CD4-positive, alpha-beta T cell treated with Interferon alpha-2 for 1 hour (primary cell): ENCODE measurements around the gene ITPR3.

Experiments used
- DNase-seq, 2 donors: peaks; one replicate each; pipeline ENCODE4 v3.0.0-alpha.2; 2020 to 2022

Gene ITPR3

DNA sequence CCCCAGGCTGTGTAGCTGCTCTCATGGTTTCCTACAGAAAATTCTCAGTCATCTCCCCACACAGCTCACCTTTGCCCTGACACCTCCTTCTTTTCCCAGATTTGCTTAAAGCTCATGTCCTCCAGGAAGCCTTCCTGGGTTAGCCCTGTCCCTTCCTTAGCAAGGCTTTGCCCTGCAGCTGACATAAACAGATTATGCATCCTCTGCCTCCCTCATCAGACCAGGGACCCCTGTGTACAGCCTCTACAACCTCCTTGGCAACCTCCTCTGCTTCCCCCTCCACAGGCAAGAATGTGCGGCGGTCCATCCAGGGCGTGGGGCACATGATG is 50.6 kb downstream of the ITPR3 start:
- DNase-seq: no peak

DNA sequence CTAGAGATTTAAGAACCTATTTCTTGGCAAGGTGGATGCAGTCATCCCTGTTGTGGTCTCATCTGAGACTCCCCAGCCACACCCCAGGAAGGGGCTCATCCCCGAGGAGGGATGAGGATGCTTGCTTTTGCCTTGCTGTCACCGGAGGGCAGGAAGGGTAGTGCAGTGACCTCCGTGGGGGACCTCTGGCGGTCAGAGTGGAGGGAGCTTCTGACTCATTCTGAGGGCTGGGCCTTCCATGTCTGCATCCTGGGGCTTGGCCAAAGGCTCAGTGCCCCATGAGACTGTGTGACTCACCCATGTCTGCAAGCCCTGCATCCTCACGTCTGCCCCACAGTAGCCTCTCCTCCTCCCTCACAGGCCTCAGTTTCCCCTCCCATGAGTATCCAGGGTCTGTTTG is 51.7 kb downstream of the ITPR3 start:
- DNase-seq: no peak

DNA sequence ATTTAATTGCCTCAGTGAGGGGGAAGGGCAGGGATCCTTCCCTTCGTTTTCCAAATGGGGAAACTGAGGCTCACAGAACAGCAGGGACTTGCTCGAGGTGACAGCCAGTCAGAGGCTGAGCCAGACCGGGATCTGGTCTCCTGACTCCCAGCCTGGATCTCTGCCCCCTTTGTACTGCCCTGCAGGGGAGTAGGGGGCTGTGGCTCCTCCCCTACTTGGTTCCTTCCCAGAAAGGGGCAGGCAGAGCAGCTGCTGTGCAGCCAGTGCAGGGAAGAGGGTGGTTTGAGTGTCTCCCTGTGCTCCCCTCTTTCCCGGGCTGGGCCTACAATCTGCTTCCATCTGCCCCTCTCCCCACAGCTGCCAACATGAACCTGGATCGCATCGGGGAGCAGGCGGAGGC is 52.7 kb downstream of the ITPR3 start:
- DNase-seq: no peak

DNA sequence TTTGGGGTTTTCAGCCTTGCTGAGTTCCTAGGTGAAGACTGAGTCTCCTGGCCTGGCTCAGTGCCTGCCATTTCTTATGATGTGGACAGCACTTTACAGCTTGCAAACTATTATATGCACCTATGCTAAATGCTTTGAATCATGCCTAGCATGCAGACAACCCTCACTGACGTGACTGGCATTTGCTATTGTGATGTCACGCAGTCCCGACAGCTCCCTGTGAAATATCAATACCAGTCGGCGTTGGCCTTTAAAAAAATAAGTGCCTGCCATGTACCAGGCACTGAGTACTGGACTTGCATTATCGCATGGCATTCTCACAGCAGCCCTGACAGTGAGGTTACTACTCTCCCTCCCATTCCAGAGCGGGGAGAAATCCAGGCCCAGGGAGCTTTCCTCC is 54.8 kb downstream of the ITPR3 start:
- no peak for DNase-seq

DNA sequence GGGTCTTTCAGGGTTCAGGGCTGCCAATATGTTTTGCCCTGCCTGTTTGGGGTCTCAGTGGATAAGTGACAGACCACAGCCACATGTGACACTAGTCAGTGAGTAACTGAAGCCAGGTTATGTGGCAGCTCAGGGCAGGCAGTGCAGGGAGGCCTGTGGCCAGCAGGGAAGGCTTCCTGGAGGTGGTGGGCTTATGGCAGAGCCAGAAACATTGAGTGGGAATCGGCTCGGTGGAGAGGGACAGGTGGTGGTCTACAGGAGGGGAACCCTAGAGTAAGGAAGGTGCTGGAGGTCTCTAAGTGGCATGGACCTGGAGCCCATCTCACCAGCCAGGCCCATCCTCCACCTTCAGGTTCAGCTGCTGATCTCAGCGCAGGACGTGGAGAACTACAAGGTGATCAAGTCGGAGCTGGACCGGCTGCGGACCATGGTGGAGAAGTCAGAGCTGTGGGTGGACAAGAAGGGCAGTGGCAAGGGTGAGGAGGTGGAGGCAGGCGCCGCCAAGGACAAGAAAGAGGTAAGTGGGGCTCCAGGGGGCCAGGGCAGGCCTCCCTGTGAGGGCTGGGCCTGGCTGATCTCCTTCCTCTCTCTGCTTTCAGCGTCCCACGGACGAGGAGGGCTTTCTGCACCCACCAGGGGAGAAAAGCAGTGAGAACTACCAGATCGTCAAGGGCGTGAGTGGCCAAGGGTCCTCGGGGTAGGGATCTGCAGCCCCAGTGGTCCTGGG is 55.5 kb downstream of the ITPR3 start:
- no peak for DNase-seq

DNA sequence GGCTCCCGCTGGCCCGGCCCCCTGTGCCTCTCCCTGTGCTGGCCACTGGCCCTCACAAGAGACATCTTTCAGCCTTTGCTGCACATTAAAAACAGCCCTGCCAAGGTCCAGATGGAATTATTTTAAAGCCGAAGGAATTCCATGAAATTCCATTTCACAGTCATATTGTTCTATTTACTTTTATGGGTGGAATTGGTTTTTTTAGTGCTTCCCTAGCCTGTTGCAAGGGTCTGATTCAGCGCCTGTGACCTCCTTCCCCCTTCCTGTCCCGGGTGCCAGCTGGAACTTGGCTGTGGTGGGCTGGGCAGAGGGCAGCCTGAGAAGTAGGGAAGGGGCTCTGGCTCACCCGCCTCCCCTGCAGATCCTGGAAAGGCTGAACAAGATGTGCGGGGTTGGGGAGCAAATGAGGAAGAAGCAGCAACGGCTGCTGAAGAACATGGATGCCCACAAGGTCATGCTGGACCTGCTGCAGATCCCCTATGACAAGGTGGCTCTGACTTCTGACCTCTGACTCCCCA is 56.1 kb downstream of the ITPR3 start:
- DNase-seq: no peak

DNA sequence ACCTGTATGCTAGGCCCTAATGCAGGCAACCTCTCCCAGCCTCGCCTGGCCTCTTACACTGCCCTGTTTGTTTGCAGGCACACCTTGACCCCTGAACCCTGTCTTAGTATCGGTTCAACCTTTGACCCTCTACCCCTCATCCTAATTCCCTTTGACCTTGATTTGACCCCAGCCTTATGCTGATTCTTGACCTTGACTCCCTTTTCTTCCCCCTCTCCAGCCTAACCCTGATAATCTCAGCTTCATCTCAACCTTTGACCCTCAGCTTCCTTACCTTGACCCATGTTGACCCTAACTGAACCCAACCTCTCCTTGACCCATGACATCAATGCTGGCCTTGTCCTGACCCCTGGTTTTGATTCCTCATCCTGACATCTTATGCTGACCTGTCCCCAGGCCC is 56.6 kb downstream of the ITPR3 start:
- DNase-seq: no peak

DNA sequence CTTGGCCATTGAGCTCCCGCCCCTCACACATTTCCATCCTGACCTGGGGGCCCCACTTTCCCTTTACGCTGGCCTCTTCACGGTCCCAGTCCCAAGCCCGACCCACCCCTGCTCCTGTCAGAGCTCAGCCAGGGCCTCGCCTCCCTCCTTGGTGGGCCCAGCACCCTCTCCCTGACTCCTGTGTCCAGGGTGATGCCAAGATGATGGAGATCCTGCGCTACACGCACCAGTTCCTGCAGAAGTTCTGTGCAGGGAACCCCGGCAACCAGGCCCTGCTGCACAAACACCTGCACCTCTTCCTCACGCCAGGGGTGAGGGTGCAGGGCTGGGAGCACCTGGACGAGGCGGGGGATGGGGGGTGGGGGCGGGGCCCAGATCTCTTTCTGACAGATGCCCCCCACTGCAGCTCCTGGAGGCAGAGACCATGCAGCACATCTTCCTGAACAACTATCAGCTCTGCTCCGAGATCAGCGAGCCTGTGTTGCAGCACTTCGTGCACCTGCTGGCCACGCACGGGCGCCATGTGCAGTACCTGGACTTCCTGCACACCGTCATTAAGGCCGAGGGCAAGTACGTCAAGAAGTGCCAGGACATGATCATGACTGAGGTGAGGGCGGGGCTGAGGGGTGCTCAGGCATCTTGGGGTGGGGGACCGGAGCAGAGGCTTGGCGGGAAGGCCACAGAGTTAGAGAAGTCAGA is 57.3 kb downstream of the ITPR3 start:
- DNase-seq: no peak

DNA sequence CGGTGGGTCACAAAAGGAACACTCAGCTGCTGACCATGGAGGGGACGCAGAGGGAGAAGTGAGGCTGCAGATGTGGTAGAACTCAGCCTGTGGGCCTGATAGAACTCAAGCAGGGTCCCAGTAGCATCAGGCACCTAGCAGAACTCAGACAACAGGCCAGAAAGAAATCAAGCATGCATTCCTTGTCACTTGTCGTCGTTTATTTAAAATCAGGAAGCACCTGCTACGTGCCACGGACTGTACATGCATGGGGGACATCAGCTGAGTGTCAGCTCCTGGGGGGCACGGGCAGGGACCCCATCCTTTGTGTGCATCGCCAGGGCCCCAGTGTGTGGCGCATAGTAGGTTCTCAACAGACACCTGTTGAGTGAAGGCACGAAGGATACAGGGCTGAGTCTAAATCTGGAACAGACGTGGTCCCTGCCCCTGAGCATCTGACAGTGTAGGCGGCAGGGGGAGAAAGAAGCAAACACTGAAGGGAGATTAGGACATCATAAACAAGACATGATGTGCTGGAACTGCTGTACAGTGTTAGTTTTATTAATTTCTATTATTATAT is 57.9 kb downstream of the ITPR3 start:
- DNase-seq: no peak

DNA sequence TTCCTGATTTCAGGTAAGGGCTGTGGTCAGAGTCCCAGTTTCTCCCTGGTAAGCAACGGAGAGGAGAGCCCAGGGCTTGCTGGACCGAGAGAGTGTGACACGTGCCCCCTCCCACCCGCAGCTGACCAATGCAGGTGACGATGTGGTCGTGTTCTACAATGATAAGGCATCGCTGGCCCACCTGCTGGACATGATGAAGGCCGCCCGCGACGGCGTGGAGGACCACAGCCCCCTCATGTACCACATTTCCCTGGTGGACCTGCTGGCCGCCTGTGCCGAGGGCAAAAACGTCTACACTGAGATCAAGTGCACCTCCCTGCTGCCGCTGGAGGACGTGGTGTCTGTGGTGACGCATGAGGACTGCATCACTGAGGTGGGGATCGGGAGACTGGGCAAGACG is 58.6 kb downstream of the ITPR3 start:
- no peak for DNase-seq

DNA sequence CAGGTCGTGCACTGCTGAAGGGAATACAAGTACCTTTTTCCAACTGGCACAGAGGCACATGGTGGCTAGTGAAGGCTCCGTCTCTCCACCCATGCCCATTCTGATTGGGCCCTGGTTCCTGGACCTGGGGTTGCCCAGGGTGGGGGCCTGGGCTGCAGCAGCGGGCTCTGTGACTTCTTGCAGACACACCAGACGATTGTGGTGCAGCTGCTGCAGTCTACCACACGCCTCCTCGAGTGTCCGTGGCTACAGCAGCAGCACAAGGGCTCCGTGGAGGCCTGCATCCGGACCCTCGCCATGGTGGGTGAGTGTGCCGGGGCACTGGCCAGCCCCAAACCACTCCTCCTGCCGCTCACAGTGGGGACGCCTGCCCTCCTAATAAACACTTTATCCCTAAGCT is 61.2 kb downstream of the ITPR3 start:
- DNase-seq: no peak

DNA sequence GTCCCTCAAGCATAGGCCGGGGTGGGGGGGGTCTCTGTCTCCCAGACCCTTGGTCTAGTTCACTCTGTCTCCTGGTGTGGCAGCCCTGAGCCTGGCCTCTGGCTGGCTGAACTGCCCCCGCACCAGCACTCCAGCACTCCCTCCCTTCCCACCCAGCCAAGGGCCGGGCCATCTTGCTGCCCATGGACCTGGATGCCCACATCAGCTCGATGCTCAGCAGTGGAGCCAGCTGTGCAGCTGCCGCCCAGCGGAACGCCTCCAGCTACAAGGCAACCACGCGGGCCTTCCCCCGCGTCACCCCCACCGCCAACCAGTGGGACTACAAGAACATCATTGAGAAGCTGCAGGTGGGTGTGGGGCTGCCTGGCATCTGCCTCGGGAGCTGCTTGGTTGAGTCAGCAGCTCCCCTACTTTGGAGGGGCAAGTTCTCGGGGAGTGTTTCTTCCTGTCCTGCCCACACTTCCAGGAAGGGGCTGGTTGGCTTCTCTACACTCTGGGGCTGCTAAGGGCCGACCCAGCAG is 62.0 kb downstream of the ITPR3 start:
- DNase-seq: peak in 1 of 2 donors; percentile 41

DNA sequence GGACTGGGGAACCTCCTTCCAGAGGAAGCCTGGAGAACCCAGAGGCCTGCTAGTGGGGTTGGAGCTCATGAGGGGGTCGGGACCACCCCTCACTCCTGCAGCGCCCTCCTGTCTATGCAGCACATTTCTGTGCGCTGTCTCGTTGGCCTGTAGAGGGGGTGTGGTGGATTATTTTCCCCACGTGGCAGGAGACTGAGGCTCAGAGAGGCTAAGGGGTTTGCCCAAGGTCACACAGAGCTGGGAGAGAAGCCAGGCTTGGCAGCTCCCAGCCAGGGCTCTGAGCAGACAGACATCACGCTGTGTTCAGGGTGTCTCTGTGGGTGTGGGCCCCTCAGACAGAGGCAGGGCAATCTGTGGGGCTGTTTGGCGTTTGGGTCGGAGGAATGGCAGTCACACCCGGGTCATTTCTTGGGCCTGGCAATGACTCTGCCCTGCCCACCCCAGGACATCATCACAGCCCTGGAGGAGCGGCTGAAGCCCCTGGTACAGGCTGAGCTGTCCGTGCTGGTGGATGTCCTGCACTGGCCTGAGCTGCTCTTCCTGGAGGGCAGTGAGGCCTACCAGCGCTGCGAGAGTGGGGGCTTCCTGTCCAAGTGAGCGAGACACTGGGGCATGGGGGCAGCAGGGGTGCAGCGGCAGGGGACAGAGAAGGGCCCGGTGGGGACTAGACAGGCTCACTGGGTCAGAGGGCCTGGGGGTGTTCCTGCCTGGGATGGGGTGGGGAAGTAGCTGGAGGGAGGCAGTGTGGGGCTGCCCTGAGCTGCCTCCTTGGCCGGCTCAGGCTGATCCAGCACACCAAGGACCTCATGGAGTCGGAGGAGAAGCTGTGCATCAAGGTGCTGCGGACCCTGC is 62.7 kb downstream of the ITPR3 start:
- DNase-seq: no peak

DNA sequence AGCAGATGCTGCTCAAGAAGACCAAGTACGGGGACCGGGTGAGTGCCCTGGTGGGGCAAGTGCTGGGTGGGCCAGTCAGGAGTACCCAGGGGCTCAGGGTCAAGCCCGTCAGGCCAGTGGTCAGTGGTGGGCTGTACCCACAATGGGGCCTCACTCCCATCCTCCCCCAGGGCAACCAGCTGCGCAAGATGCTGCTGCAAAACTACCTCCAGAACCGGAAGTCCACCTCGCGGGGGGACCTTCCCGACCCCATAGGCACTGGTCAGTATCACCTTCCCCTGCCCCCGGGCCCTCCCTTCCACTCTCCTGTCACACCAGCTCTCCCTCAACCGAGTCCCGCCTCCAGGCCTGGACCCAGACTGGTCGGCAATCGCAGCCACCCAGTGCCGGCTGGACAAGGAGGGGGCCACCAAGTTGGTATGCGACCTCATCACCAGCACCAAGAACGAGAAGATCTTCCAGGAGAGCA is 63.3 kb downstream of the ITPR3 start:
- DNase-seq: no peak

DNA sequence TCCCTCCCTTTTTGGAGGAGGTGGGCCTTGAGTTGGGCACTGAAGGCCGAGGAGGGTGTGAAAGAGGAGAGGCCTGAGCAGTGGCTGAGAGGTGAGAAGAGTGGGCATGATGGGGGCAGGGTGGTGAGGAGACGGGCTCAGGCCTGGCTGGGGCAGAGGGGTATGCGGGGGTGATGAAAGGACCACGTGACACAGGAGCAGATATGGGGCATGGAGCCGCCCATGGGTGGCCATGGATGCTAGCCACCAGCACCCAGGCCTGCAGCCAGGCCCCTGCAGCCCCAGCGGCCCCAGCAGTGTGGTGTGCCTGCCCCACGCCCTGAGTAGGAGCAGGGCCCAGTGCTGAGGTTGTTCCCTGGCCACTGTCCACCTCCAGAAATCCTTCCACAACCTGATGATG is 63.9 kb downstream of the ITPR3 start:
- no peak for DNase-seq

DNA sequence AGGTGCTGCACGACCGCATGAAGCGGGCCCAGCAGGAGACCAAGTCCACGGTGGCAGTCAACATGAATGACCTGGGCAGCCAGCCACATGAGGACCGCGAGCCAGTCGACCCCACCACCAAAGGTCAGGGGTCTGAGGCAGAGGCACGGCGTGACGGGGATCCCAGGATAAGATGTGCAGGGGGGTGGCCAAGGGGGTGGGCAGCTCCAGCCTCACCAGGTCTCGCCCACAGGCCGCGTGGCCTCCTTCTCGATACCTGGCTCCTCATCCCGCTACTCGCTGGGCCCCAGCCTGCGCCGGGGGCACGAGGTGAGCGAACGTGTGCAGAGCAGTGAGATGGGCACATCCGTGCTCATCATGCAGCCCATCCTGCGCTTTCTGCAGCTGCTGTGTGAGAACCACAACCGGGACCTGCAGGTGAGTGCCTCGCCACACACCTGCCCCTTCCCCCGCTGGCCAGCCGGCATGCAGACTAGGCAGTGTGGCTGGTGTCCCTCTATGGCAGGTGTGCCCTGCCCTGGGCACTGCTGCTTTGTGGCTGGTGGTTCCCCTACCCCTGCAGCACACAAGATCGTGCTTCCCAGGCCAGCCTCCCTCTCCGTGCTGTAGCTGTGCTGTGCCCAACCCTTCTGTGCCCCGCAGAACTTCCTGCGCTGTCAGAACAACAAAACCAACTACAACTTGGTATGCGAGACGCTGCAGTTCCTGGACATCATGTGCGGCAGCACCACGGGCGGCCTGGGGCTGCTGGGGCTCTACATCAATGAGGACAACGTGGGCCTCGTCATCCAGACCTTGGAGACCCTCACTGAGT is 64.5 kb downstream of the ITPR3 start:
- DNase-seq: no peak

DNA sequence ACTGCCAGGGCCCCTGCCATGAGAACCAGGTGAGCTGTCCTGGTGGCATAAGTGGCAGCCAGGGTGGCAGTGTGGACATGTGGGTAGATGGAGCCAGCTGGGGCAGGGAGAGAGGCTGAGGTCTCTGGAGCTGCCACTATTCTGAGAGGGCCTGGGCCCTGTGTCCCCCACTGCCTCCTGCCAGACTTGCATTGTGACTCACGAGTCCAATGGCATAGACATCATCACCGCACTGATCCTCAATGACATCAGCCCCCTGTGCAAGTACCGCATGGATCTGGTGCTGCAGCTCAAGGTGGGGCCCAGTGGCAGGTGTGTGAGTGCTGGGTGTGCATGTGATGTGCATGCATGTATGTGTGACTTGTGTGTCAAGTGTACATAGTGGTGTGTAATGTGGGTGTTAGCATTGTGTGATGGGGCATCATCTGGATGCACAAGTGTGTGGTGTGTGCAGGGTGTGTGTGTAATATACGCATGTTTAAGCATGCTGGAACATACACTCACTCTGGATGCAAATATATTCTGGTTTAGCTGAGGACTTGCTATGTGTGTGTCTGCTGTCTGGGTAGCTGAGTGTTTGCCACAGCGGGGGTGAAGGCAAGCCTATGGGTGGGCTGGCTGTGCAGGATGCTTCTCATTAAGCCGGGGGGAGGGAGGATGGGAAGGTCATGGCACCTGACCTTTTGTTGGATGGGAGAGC is 65.3 kb downstream of the ITPR3 start:
- no peak for DNase-seq

DNA sequence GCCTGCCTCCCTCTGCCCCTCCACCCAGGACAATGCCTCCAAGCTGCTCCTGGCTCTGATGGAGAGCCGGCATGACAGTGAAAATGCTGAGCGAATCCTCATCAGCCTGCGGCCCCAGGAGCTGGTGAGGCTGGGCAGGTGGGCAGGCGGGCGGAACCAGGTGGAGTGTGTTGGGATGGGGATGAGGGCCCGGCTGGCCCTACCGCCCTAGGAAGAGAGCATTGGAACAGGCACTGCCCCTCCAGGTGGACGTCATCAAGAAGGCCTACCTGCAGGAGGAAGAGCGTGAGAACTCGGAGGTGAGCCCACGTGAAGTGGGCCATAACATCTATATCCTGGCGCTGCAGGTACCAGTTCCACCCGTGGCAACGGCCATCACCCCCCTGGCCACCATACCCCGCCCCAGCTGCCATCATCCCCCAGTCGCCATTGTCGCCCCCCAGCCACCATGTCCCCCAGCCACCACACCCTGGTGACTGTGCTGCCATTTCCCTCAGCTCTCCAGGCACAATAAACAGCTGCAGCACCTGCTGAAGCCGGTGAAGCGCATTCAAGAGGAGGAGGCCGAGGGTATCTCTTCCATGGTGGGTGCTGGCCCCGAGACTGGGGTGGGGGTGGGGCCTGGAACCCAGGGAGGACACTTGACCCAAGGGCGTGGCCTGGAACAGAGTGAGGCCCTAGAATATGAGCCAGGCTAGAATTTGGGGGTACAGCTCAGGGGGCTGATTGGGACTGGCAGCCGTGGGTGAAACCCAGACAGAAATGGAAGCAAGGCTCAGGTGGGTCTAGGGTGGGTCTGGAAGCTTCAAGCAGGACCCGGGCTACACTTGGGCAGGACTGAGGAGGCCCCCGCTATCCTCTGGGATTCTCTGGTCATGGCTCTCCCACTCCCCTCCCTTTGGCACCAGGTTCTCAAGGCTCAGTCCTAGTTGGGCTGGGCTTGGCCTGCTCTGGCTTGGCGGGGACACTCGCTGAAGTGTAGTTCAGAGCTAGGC is 66.2 kb downstream of the ITPR3 start:
- no peak for DNase-seq

DNA sequence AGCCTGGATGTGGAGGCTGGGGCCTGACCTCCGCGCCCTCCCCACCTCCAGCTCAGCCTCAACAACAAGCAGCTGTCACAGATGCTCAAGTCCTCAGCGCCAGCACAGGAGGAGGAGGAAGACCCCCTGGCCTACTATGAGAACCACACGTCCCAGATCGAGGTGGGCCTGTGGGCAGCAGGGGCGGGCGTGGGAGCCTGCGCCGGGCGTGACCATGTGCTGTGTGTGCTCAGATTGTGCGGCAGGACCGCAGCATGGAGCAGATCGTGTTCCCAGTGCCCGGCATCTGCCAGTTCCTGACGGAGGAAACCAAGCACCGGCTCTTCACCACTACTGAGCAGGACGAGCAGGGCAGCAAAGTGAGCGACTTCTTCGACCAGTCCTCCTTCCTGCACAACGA is 66.9 kb downstream of the ITPR3 start:
- DNase-seq: no peak

DNA sequence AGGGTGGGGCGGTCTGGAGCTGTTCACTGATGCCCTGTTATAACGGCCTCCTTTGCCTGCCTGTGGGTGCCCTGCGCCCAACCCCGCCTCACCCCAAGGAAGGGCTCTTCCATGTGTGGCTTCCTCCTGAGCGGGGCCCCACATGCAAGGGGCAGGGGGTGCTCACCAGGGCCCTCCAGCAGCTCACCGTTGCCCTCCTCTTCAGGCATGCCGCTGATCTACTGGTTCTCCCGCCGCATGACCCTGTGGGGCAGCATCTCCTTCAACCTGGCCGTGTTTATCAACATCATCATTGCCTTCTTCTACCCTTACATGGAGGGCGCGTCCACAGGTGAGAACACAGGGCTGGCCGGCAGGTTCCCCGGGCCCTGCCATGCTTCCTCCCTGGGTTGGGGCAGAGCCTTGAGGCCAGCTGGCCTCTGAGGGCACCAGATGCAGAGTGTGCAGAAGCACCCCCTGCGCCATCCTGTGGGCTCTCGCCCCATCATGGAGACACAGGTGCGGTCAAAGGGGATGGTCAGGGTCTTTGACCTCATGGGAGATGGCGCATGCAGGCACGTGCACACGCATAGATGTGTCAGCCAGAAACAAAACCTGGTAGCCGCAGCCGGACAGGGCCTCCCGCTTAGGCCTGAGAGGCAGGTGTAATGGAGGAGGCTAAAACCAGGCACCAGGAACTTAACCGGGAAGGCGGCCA is 67.5 kb downstream of the ITPR3 start:
- DNase-seq: no peak
